AG04450 (cell line): ENCODE results near the gene TNRC6B. TPM values are rescaled to one million over a fixed set of nuclear protein-coding genes. Genes with fewer than 3 reads are reported as not detected.

Source experiments
- CTCF ChIA-PET: fragments of 300-600, 350-600 bp; formaldehyde crosslinking; extraction: SDS; loops from one replicate; lab custom pipeline; 2022; ENCODE audit warnings: antibody characterized with exemption, inconsistent platforms; lab: Charles Lee
- POLR2A ChIA-PET: fragments of 350-600 bp; formaldehyde crosslinking; extraction: SDS; loops from one replicate; lab custom pipeline; 2021; ENCODE audit warnings: antibody characterized with exemption, inconsistent platforms; lab: Yijun Ruan, JAX
- DNase-seq: peaks from one replicate; pipeline ENCODE4 v3.0.0-alpha.2; 2011; ENCODE audit warnings: low read depth, low spot score
- H3K27ac ChIP-seq: one replicate; pipeline ENCODE4 v1.5.1; 2012; ENCODE audit warnings: low read depth, low read length, control low read depth
- H3K27me3 ChIP-seq: one replicate; pipeline ENCODE4 v1.6.0; 2012; ENCODE audit warnings: low read length; ENCODE audit not compliant: control insufficient read depth, insufficient read depth
- H3K4me3 ChIP-seq: 2 replicates; pipeline ENCODE4 v1.5.1; 2011; ENCODE audit warnings: mild to moderate bottlenecking, low read depth, low read length, control low read depth
- H3K9me3 ChIP-seq: 2 replicates; pipeline ENCODE4 v1.5.1; 2012; ENCODE audit warnings: low read length; ENCODE audit not compliant: control insufficient read depth, insufficient read depth
- CTCF ChIP-seq: IDR thresholded peaks from 2 replicates; pipeline ENCODE4 v1.5.1; 2011; ENCODE audit warnings: low read depth, low read length, control low read depth, inconsistent platforms
- polyA plus RNA-seq: library from polyadenylated mRNA; depleted of rRNA; stranded (reverse); fragments of >200 nt; gene quantifications from 2 replicates; pipeline ENCODE4 v1.2.3, GENCODE V29; 2011; rRNA removed

Gene TNRC6B
- polyA plus RNA-seq, 1 experiment, result 6.6 TPM

- Histone ChIP-seq H3K4me3 (no peak overlapping the region), H3K27me3 (no peaks in the 10 kb centered on the region), H3K27ac (no peak overlapping the region), H3K9me3 (no peaks in the 10 kb centered on the region)
- ChIA-PET POLR2A (no interaction called here), CTCF (interaction anchor here (0.5 kb wide), 1 partner anchor 252 kb away, joined by 4 read pairs; no protein-coding TSS in a partner anchor)
- no peak for DNase-seq
- TF ChIP-seq CTCF, result no peak
Observed at GRCh38 chr22:40385036-40385782, 207.5 kb downstream of the TNRC6B start.

Other genes with a start within 250 kb of the TNRC6B start
- gene TMA7B, start 217.5 kb upstream of the TNRC6B start, polyA plus RNA-seq, result not detected in 2 replicates
- gene FAM83F, start 183.0 kb upstream of the TNRC6B start, polyA plus RNA-seq, result 0.01 TPM in 1 of 2 replicates, not detected in the other
- gene ADSL, start 168.6 kb downstream of the TNRC6B start, polyA plus RNA-seq, result 106 and 116 TPM in 2 replicates
- 37.2 and 49.0 TPM in 2 replicates for gene SGSM3, start 192.7 kb downstream of the TNRC6B start, polyA plus RNA-seq